Skeletal muscle tissue (tissue), 4 donors: ENCODE results near the gene FSIP1. TPM values are rescaled to one million over a fixed set of nuclear protein-coding genes. Genes with fewer than 3 reads are reported as not detected.

ENCODE experiments used
- H3K27ac ChIP-seq: one replicate; pipeline ENCODE4 v1.7.0; 2013; ENCODE audit warnings: mild to moderate bottlenecking, low read depth, low read length, inconsistent platforms
- H3K27me3 ChIP-seq, 3 donors: one replicate each; pipeline ENCODE4 v1.7.0; 2013; ENCODE audit warnings: low read length in 3 of 3; ENCODE audit not compliant: control insufficient read depth in 3 of 3, insufficient read depth in 3 of 3
- H3K36me3 ChIP-seq, 3 donors: one replicate each; pipeline ENCODE4 v1.7.0; 2013; ENCODE audit warnings: low read length in 3 of 3; ENCODE audit not compliant: control insufficient read depth in 3 of 3, insufficient read depth in 3 of 3
- H3K4me1 ChIP-seq, 3 donors: one replicate each; pipeline ENCODE4 v1.7.0; 2013; ENCODE audit warnings: low read length in 3 of 3, mild to moderate bottlenecking in 3 of 3; ENCODE audit not compliant: control insufficient read depth in 3 of 3, insufficient read depth in 3 of 3
- H3K4me3 ChIP-seq, 3 donors: one replicate each; pipeline ENCODE4 v1.7.0; 2013; ENCODE audit warnings: low read length in 3 of 3
- H3K9ac ChIP-seq, 3 donors: one replicate each; pipeline ENCODE4 v1.7.0; 2013; ENCODE audit warnings: low read length in 3 of 3, mild to moderate bottlenecking in 3 of 3, moderate library complexity in 2 of 3, low read depth in 1 of 3
- H3K9me3 ChIP-seq, 3 donors: one replicate each; pipeline ENCODE4 v1.7.0; 2013; ENCODE audit warnings: low read length in 3 of 3; ENCODE audit not compliant: control insufficient read depth in 3 of 3
- total RNA-seq: library from RNA; depleted of rRNA; stranded (reverse); fragments of >200 nt; gene quantifications from one replicate; pipeline ENCODE4 v1.2.3, GENCODE V29; 2014
- donor health status: Osteomylitis.

Gene FSIP1
- total RNA-seq, 1 donor from 2014 or later: 3.7 TPM

- H3K9me3 ChIP-seq: no peaks in the 10 kb centered on the region
- no peaks in the 10 kb centered on the region for H3K4me1 ChIP-seq
- H3K4me3 ChIP-seq: no peak overlapping the region
- H3K36me3 ChIP-seq: no peaks in the 10 kb centered on the region
- H3K27me3 ChIP-seq: no peaks in the 10 kb centered on the region
- H3K27ac ChIP-seq: no peak overlapping the region
- H3K9ac ChIP-seq: no peak overlapping the region
Measured at GRCh38 chr15:39808909-39809308, 26.3 kb upstream of the FSIP1 start.

- H3K27me3 ChIP-seq: no peaks in the 10 kb centered on the region
- H3K27ac ChIP-seq: no peak overlapping the region
- no peak overlapping the region for H3K9ac ChIP-seq
- H3K9me3 ChIP-seq: no peaks in the 10 kb centered on the region
- no peaks in the 10 kb centered on the region for H3K36me3 ChIP-seq
- H3K4me3 ChIP-seq: no peak overlapping the region
- H3K4me1 ChIP-seq: no peaks in the 10 kb centered on the region
Measured at GRCh38 chr15:39807791-39808190, 25.1 kb upstream of the FSIP1 start.

- Histone ChIP-seq H3K4me1 (no peaks in the 10 kb centered on the region), H3K27me3 (no peaks in the 10 kb centered on the region), H3K27ac (no peak overlapping the region), H3K36me3 (no peaks in the 10 kb centered on the region), H3K9me3 (no peaks in the 10 kb centered on the region), H3K4me3 (no peak overlapping the region), H3K9ac (no peak overlapping the region)
Measured at GRCh38 chr15:39804026-39804425, 21.4 kb upstream of the FSIP1 start.

- H3K9ac ChIP-seq: no peak overlapping the region
- H3K36me3 ChIP-seq: no peaks in the 10 kb centered on the region
- H3K4me1 ChIP-seq: no peaks in the 10 kb centered on the region
- H3K27me3 ChIP-seq: no peaks in the 10 kb centered on the region
- no peaks in the 10 kb centered on the region for H3K9me3 ChIP-seq
- no peak overlapping the region for H3K27ac ChIP-seq
- H3K4me3 ChIP-seq: no peak overlapping the region
Measured at GRCh38 chr15:39803016-39803415, 20.4 kb upstream of the FSIP1 start.

GRCh38 chr15:39801641-39802309, 19.1 kb upstream of the FSIP1 start:
- Histone ChIP-seq H3K9ac (no peak overlapping the region), H3K27ac (no peak overlapping the region), H3K9me3 (no peaks in the 10 kb centered on the region), H3K27me3 (no peaks in the 10 kb centered on the region), H3K36me3 (no peaks in the 10 kb centered on the region), H3K4me1 (no peaks in the 10 kb centered on the region), H3K4me3 (no peak overlapping the region)

- Histone ChIP-seq H3K36me3 (no peaks in the 10 kb centered on the region), H3K27me3 (peaks cover 0 to 4% (median 3%) of the 10 kb centered on the region in 3 donors), H3K27ac (no peak overlapping the region), H3K9me3 (no peaks in the 10 kb centered on the region), H3K4me1 (no peaks in the 10 kb centered on the region), H3K9ac (no peak overlapping the region), H3K4me3 (no peak overlapping the region)
Measured at GRCh38 chr15:39799552-39800011, 16.9 kb upstream of the FSIP1 start.

GRCh38 chr15:39798382-39798781, 15.7 kb upstream of the FSIP1 start:
- Histone ChIP-seq H3K9ac (no peak overlapping the region), H3K4me1 (no peaks in the 10 kb centered on the region), H3K27ac (no peak overlapping the region), H3K27me3 (peaks cover 0 to 4% (median 3%) of the 10 kb centered on the region in 3 donors), H3K4me3 (no peak overlapping the region), H3K9me3 (no peaks in the 10 kb centered on the region), H3K36me3 (no peaks in the 10 kb centered on the region)

- H3K9me3 ChIP-seq: no peaks in the 10 kb centered on the region
- no peaks in the 10 kb centered on the region for H3K4me1 ChIP-seq
- no peak overlapping the region for H3K4me3 ChIP-seq
- no peak overlapping the region for H3K27ac ChIP-seq
- no peaks in the 10 kb centered on the region for H3K36me3 ChIP-seq
- H3K27me3 ChIP-seq: peaks cover 0 to 4% (median 3%) of the 10 kb centered on the region in 3 donors
- H3K9ac ChIP-seq: no peak overlapping the region
Measured at GRCh38 chr15:39797407-39797806, 14.8 kb upstream of the FSIP1 start.

GRCh38 chr15:39796601-39797000, 14.0 kb upstream of the FSIP1 start:
- no peak overlapping the region for H3K27ac ChIP-seq
- peaks cover 0 to 4% (median 3%) of the 10 kb centered on the region in 3 donors for H3K27me3 ChIP-seq
- H3K4me3 ChIP-seq: no peak overlapping the region
- H3K4me1 ChIP-seq: no peaks in the 10 kb centered on the region
- H3K9ac ChIP-seq: no peak overlapping the region
- H3K9me3 ChIP-seq: no peaks in the 10 kb centered on the region
- no peaks in the 10 kb centered on the region for H3K36me3 ChIP-seq

GRCh38 chr15:39795486-39795885, 12.8 kb upstream of the FSIP1 start:
- H3K4me1 ChIP-seq: no peaks in the 10 kb centered on the region
- no peak overlapping the region for H3K27ac ChIP-seq
- no peak overlapping the region for H3K9ac ChIP-seq
- no peaks in the 10 kb centered on the region for H3K36me3 ChIP-seq
- no peak overlapping the region for H3K4me3 ChIP-seq
- H3K9me3 ChIP-seq: no peaks in the 10 kb centered on the region
- H3K27me3 ChIP-seq: peaks cover 0 to 4% (median 3%) of the 10 kb centered on the region in 3 donors
